Left colon (tissue), 2 donors: ENCODE data around the gene FMNL2. TPM values are rescaled to one million over a fixed set of nuclear protein-coding genes. Genes with fewer than 3 reads are reported as not detected.
A peak's percentile ranks its signal among the peaks of the same experiment; 100 is the strongest.
"Not testable (repeated sequence)": the region's sequence is repeated elsewhere in the genome, so short reads cannot be mapped to it uniquely, and the experiment has no call there.

Experiments used
- ATAC-seq: fragments of 200-7000 bp; cut with Tn5 transposase; one replicate; pipeline ENCODE4 v1.9.1; 2020; ENCODE audit warnings: mild to moderate bottlenecking, moderate library complexity
- DNase-seq, 2 donors: peaks; one replicate each; pipeline ENCODE4 v3.0.0-alpha.2; 2020
- intact Hi-C, 2 donors: fragments of 100-400 bp; cut with DNase I in 1 of 2; cut with micrococcal nuclease in 1 of 2; formaldehyde crosslinking; loops; one replicate each; pipeline versions ENCODE4 v1.11.2 to v1.14.0; 2022; cut with DNase I, micrococcal nuclease
- total RNA-seq, 2 donors: library from RNA; stranded (reverse); fragmentation: NEBNext Ultra II Directional; extraction: Animal tissue kit (Norgen Biotek cat#: 25700); gene quantifications; one replicate each; pipeline ENCODE4 v1.2.1, GENCODE V29; 2021
- donor health status: DM: no; HTN: no; CAD: no.
- donor health status: DM: yes; HTN: yes; CAD: no.

Gene FMNL2
- total RNA-seq, 2 donors from 2014 or later, result 14.8 to 14.9 TPM

- DNase-seq (no peak), ATAC-seq (no peak)
- intact Hi-C loops, result no loop called here
Observed at GRCh38 chr2:152363936-152364335, 29.0 kb downstream of the FMNL2 start.

DNA sequence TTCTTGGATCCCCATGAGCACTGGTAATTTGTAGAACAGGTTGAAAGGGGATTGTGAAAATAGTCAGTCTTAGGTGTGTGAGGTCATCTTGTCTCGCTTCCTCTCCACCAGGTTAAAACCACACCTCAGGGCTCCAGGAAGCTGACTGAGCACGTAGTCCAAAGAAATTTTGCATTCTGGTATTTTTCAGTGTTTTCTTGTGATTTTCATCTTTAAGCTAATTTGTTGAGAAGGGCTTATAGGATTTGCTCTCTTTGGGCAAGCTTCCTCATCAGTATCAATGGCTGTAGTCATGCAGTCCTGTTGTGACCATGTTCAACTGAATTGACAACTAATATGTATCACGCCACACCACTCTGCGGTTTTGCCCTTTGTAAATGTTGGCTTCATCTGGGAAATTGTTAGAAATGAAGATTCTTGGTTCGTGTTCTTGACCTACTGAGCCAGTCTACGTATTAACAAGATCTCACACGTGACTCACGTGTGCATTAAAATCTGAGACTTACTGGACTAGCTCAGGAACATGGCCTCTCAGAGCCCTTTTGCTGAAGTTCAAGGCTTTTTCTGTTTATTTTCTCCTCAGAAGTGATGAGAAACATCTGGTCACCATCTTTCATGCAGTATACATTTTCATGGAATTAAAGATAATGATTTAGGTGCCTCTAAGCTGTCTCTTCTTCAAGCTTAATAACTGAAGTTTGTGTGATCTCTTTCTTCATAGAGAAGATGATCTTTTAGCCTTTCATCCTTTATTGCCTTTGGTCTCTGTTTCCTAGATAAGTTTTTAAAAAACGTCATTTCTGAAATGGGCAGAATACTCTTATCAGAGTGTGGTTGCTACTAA lies 32.8 kb downstream of the FMNL2 start:
- no peak for ATAC-seq
- no peak for DNase-seq
- intact Hi-C loops, result no loop called here

GRCh38 chr2:152369176-152369860 lies 34.3 kb downstream of the FMNL2 start:
- ATAC-seq (no peak), DNase-seq (no peak)
- intact Hi-C loops, result no loop called here

- DNase-seq, result no peak
- no peak for ATAC-seq
- intact Hi-C loops, result no loop called here
Observed at GRCh38 chr2:152370783-152371182, 35.8 kb downstream of the FMNL2 start.

DNA sequence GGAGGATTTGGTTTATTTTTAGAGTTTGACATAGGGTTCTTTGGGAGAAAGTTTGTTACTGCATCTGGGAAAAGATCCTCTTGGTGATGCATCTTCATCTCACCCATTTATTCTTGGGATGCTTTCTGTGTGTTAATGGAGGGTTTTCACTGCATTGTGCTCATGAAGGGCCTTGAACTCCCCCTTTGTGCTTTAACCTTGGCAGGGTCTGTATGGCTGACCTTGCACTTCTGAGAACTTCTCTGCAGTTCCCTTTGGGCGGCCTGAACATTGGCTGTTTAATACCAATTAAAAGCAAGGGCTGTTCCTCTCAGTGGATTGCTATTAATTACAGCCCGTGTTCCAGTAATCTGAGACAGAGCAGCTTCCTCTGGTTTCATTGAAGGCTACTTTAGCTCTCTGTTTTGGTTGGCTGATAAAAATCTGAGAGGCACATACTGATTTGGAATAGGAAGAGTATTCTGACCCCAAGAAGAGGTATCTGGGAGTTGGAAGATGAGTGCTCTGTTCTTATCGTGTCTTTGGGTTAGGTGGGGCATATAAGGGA lies 37.5 kb downstream of the FMNL2 start:
- DNase-seq, result no peak
- intact Hi-C loops, result no loop called here
- no peak for ATAC-seq

DNA sequence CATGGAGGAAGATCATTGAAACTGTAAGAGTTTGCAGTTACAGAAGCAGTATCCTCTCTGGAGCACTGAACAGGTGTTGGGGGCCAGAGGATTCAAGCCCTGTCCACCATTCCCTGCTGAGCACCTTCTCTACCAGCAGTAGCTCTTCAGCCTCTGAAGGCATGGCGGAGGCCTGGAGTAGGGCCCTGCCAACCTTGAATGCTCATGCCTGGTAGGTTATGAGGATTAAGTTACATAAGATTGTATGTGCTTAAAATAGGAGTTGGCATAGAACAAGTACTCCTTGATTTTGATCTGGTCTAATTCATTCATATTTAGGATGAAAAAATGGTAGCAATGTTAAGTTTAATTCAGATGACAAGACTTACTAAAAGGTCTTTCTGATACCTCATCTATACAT lies 40.2 kb downstream of the FMNL2 start:
- intact Hi-C loops, result no loop called here
- no peak for DNase-seq

GRCh38 chr2:152376385-152376784 lies 41.4 kb downstream of the FMNL2 start:
- peak in 1 of 2 donors; percentile 18 for DNase-seq
- ATAC-seq, result no peak
- intact Hi-C loops, result no loop called here

More for the DNA sequence above, 40.2 kb downstream of the FMNL2 start:
- no peak for ATAC-seq

GRCh38 chr2:152376968-152377367 lies 42.0 kb downstream of the FMNL2 start:
- ATAC-seq, result no peak
- no peak for DNase-seq
- intact Hi-C loops, result no loop called here

DNA sequence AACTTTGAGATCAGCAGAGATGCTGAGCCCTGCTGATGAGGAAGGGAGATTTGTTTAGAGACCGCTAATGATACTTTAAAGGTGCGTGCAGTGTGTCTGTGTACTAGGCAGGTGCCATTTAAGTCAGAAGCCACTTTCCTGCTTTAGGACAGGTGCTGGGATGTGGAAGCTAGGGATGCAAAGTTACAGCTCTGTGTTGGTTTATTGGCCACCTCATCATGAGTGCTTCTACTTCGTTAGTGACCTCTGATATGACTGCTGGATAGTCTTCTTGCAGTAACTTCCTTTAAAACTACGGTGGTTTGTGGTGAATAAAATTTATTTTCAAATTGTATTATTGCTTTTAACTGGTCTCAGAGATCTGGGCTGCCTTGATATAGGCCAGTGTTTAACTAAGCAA lies 44.1 kb downstream of the FMNL2 start:
- DNase-seq, result no peak
- intact Hi-C loops, result no loop called here
- ATAC-seq, result peak; percentile 64

GRCh38 chr2:152380261-152381055 lies 45.5 kb downstream of the FMNL2 start:
- ATAC-seq (peak; percentile 72), DNase-seq (no peak)

GRCh38 chr2:152383702-152384101 lies 48.7 kb downstream of the FMNL2 start:
- ATAC-seq, result no peak
- DNase-seq, result no peak
- intact Hi-C loops, result no loop called here

More at GRCh38 chr2:152380261-152381055, 45.5 kb downstream of the FMNL2 start:
- intact Hi-C loops, result no loop called here

GRCh38 chr2:152384992-152385391 lies 50.0 kb downstream of the FMNL2 start:
- DNase-seq (no peak), ATAC-seq (no peak)
- intact Hi-C loops, result no loop called here

DNA sequence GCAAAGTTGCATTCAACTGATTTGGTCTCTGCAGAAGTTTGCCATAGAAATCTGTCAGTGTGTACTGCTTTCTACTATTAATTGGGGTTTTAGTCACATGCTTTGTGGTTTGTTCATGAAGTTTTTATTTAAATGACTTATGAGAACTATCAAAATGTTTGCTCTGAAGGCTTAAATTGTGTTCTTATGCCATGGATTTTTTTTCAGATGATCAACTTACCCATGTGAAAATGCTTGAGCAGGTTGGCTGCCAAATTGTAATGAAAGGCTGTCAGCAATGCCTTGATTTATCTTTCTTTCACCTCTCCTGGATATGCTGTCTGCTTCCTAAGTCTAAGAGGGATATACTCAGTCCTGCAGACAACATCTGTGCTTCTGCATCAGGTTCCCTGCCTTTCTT lies 50.7 kb downstream of the FMNL2 start:
- intact Hi-C loops, result no loop called here
- DNase-seq, result no peak
- no peak for ATAC-seq

- DNase-seq, result no peak
- no peak for ATAC-seq
- intact Hi-C loops, result no loop called here
Observed at GRCh38 chr2:152386266-152386665, 51.3 kb downstream of the FMNL2 start.

DNA sequence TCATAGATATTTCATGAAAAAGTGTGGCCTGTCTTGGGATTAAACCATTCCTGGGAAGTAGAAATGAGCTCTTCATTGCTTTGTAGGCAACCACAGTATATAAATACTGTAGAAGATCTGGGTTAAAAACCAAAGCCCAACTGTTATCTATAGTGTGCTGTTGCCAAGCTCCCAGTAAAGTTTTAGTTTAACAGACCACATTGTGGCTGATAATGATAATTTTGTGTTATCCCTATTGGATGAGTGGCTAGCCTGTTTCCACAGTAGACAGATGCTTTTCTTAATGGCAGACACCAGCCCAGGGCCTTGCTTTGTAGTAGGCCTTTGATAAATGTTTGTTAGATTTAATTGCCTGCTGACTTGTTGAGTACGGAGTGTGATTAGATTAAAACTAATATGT lies 52.1 kb downstream of the FMNL2 start:
- DNase-seq (no peak), ATAC-seq (no peak)
- intact Hi-C loops, result no loop called here

- ATAC-seq, intact Hi-C loops, DNase-seq: not testable (repeated sequence)
Observed at GRCh38 chr2:152388269-152388668, 53.3 kb downstream of the FMNL2 start.

- ATAC-seq (no peak), DNase-seq (no peak)
- intact Hi-C loops, result no loop called here
Observed at GRCh38 chr2:152389483-152389882, 54.5 kb downstream of the FMNL2 start.

GRCh38 chr2:152390837-152391236 lies 55.9 kb downstream of the FMNL2 start:
- peak; percentile 85 for ATAC-seq
- intact Hi-C loops, result no loop called here
- DNase-seq, result no peak

GRCh38 chr2:152391318-152391717 lies 56.3 kb downstream of the FMNL2 start:
- DNase-seq, result no peak
- intact Hi-C loops, result no loop called here
- peak; percentile 65 for ATAC-seq
